Right forelimb (tissue), 1 donor: ENCODE data around the gene ASB16.

Source experiments
- DNase-seq: peaks from one replicate; pipeline ENCODE4 v3.0.0-alpha.2; 2018

ASB16 gene

GRCh38 chr17:44211281-44212265 lies 41.1 kb downstream of the ASB16 start:
- DNase-seq: no peak

GRCh38 chr17:44212507-44213402 lies 42.3 kb downstream of the ASB16 start:
- no peak for DNase-seq

DNA sequence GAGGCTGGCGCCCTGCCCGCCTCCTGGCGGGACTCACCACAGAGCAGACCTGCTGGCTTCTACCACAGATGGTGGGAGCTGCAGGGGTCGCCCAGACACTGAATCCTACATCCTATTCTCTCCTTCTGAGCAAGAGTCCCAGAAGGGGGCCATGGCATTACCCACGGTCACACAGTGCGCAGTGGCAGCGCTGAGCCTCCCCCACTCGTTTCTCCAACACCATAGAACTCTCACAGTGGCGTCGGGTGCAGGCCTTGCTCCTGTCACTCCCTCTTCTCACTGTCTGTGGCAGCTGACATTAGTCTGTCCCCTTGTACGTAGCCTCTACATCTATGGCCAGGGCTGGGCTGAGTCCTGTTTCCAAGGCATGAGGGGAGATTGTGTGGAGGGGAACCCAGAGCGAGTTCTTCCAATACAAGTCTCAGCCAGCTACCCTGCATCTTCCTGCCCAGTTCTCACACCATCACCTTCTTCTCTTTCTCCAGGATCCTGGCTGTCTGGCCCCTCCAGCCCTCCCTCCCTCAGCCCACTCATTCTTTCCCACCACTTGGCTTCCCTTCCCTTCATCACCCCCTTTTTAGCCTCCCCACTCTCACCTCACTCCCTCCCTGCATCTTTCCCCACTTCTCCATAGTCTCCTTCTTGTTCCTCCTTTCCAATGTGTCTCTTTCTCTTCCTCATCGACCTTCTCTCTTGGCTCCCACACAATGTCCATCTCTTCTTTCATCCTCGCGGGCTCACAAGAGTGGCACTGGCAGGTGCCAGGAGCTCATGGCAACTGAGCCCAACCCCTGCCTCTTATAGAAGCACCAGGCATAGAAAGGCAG lies 43.1 kb downstream of the ASB16 start:
- no peak for DNase-seq

DNA sequence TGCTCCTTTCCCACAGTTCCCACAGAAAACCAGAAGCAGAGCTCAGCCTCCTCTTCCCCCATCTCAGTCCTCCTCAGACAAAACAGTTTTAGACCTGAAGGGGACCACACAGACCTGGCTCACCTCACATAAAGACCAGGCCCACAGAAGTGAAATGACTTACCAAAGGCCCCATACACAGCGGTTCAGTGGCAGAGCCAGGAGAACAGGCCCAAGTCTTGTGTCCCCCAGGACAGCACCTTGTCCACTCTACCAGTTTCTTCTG lies 43.7 kb downstream of the ASB16 start:
- no peak for DNase-seq

DNA sequence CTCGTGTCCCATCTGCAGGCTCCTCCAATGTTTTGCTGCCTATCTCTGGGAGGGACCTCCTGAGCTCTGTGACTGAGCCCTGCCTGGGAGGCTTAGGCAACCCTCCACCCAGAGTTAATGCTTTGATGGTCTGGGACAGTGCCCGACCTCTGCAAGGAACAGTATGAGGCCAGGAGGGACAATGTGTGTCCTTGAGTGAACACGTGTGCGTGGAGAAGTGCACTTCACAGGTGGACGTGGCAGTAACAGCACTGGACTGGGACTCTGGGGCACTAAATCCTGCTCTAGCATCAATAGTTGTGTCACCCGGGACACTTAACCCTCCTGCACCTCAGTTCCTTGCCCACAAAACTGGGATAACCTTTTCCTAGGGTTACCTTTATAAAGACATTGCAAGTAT lies 44.4 kb downstream of the ASB16 start:
- no peak for DNase-seq

- no peak for DNase-seq
Observed at GRCh38 chr17:44216173-44216572, 45.7 kb downstream of the ASB16 start.

- no peak for DNase-seq
Observed at GRCh38 chr17:44216694-44217093, 46.2 kb downstream of the ASB16 start.

DNA sequence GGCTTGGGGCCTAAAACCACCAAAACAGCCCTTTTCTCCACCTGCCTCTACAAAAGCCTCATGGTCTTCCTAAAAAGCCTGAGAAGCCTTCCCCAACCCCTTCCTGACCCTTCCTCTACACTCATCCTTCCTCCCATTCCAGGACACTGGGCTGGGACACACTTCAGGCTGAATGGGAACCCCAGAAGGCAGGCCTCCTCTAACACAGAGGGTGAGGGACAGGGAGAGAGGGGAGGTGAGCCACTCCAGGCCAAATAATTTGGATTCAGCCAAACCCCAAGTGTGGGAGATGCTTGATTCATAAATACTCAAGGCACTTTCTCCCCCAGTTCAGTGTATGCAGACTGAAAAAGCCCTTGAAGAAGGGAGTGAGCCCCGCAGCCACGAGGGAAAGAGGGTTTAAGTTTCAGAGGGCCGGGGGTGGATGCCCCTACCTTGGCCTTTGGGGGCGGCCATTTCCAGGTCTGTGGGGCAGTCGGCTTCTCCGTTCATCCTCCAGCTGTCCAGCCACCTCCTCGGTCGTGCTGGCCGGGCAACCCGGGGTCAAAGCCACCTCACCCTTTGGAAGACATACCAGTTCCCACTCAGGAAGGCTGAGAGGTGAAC lies 47.3 kb downstream of the ASB16 start:
- no peak for DNase-seq

DNA sequence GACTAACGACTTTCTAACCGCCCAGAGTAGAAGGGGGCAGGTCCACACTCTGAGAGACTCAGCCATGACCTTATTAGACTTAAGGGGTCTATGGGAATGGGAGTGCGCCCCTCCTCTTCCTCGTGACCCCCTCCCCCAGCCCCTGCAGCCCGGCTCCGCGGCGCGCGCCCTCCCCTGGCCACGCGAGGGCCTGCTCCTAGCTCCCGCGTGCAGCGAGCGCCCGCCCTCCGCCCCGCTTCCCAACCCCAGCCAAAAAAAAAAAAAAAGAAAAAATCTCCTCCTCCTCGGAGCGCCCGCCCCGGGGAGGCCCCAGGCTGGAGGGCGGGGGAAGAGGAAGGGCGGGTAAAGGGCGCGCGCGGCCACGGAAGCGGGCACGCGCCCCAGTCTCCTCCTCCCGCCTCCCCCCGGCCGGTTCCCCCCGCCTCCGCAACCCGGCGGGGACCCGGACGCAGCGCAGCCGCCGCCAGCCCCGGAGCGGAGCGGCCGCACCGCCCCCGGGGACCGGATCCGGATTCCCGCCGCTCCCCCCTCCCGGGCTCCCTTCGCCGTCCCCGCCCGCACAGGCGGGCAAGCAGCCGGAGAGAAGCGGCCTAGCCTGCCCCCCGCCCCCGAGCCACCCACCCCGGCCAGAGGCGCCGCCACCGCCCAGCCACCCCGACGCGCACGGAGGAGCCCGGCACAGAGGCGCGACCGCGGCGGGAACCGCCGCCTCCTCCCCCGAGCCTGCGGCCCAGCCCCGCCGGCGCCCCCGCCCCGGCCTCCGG lies 48.0 kb downstream of the ASB16 start:
- DNase-seq: peak; percentile 93

DNA sequence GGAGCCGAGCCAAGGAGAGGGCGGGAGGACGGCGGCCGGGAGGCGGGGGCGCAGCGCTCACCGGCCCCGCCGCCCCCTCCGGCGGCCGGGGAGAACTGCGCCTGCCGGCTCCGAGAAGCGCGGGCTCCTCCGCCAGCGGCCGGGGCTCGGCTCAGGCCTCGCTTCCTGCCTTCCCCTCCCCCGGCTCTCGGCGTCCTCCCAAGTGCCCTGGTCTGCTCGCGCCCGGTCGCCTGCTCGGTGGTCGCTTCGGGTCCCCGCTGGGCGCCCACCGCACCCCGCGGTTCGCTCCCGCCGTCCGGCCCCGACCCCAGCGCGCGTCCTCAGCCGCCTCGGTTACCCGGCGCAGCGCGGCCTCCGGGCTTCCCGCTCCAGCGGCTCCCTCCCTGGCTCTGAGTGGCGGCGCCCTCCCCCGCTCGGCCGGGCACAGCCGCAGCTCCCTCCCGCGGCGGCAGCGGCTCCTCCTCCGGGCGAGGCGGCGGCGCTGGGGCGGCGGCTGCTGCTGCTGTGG lies 48.7 kb downstream of the ASB16 start:
- DNase-seq: peak; percentile 83

DNA sequence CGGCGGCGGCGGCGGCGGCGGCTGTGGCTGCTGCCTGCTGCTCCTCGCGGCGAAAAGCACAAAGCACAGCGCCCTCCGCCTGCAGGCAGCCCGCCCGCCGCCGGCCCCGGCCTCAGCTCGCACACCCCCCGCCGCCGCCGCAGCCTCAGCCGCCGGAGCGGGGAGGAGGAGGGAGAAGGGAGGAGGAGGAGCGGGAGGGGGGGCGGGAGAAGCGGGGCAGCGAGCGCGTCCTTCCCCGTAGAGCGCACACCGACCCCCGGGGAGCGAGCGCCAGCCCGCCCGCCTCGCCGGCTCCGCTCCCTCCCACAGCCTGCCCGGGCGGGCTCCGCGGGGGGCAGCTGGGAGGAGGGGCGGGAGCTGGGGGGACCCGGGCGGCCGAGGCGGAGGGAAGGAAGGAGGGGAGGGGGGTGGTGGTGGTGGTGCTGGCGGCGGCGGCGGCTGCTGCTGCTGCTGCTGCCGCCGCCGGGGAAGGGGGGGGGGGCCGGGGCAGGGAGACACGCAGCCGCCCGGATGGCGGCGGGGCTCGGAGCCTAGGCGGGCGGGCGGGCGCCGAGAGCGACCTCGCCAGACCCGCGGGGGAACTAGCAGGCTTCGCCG lies 49.2 kb downstream of the ASB16 start, which contains the start of gene UBTF:
Gene UBTF, minus strand, starts transcription at position 60 of the 597 bp plus-strand sequence. CDS start 1,446 bp downstream, outside the sequence.
- DNase-seq: peak; percentile 89

DNA sequence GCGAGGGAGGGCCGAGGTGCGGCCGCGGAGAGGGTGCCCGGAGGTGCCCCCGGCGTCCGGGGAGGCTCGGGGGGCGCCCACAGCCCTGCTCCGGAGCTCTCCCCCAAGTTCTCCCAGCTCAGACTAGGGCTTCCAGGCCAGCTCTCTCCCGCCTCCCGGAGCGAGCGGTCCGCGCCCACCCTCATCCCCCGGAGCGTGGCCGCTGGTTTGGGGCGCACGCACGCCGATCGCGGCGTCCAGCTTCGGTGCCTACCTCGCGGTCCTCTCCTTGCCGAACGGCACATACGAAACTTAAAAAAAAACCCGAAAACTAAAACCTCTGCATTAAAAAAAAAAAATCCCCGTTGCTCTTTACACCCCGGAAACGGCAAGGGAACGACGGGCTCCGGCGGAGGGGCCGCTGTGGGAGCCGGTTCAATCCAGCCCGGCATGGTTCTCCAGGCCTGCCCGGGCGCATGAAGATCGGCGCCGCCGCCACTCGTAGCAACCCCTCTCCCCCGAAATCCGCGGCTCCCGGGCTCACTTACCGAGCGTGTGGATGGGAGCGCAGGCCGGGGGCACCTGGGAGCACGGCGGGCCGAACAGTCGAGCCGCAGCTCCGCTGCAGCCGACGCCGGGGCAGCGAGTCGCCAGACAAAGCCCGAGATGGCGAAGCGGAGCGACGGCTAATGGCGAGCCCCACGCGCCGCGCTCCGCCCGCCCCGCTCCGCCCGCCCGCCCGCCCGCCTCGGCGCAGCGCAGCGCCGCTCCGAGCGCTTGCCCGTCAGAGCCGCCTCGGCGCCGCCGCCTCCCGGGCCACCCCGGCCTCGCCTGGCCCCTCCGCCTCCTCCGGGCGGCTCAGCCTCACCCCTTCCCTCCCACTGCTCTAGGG lies 49.9 kb downstream of the ASB16 start:
- peak; percentile 77 for DNase-seq

- peak; percentile 90 for DNase-seq
Observed at GRCh38 chr17:44221084-44221861, 50.8 kb downstream of the ASB16 start.

DNA sequence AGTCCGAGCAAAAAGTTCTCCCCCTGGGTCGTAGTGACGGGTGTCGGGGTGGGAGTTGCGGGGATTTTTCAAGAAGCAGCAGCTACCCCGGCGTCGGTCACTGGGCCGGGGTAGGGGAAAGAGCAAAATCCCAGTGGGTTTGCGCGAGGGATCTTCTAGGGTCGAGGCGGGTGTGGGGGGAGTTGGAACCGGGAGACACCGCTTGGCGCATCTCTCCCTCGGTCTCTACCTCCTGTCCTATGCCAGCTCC lies 51.3 kb downstream of the ASB16 start:
- DNase-seq: no peak

DNA sequence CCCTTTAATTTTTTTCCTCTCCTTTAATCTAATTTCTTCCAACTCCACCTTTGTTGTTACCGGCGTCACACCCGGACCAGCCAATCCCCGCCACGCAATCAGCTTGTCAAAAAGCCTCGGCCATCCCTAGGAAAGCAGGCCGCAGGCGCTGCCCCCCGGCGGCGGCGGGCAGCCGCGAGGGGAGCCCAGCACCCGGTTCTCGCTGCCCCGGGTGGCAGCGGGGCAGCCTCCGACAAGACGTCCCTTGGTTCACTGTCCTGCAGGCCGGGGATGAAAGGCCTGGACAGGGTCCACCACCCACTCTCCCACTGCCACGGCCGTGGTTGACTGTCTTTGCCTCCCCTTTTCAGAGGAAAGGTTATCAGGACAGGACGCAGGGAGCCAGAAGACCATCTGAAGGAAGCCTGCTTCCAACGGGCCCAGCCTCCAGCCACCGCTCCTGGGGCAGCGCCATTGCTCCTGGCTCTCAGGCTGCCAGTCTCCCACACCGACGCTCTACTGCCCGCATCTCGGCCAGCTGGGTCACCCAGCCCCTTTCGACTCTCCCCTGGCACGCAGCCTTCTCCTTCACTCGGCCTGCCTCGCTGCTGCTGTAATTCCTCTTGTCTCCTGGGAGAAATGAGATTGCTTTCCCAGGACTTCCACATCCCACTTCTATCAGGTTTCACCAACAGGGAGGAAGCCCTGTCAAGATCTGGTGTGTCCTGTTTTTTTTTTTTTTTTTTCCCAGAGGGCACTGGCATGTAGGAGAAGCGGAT lies 51.8 kb downstream of the ASB16 start:
- peak; percentile 76 for DNase-seq

- peak; percentile 77 for DNase-seq
Observed at GRCh38 chr17:44223541-44224071, 53.1 kb downstream of the ASB16 start.
